ENCODE measurements around the gene GPR137. TPM values are rescaled to one million over a fixed set of nuclear protein-coding genes. Genes with fewer than 3 reads are reported as not detected.

The GPR137 gene
- total and polyA plus RNA-seq, 9 of the 15 experiments (the other 6 are each of a cell fraction or from before 2014, with no cell fraction given), result 0.32 to 26.7 (median 10.7) TPM

DNA sequence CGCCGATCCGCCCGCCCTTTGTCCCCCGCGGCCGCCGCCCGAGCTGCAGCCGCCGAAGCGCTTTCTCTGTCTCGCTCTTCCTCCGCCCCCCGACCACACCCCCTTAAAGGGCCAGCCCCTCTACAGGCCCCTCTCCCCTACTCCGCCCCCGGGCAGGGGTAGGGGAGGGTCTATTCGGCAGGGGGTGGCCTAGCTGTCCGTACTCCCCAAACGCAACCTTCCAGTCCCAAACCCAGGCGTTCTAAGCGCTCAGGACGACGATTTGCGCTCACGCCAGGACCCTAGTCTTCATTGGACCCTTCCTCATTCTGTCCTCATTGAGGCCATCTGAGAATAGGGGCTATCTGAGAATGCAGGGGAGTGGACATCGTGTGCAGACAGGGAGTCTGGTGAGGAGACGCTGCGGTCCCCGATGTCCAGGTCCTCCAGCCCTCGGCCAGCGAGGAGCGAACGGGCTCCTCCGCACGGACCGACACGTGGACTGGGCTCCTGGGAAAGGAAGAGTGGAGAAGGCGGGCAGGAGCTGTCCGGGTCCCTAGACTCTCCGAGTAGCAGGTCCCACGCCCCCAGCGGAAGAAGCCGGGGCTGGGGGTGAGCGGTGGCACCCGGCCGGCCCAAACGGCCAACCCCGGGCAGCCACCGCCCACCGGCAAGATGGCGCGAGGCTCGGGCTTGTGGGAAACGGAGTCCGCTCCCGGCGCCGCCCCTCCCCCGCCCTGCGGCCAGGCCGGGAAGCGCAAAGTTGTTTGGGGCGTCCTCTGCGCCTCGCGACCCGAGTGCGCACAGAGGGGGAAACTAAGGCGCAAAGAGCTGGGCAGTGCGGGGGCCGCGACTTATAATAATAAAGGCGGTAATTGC lies 38.5 kb upstream of the GPR137 start, which contains the start of gene PPP1R14B (continued):
- TF ChIP-seq, protein P1, sequence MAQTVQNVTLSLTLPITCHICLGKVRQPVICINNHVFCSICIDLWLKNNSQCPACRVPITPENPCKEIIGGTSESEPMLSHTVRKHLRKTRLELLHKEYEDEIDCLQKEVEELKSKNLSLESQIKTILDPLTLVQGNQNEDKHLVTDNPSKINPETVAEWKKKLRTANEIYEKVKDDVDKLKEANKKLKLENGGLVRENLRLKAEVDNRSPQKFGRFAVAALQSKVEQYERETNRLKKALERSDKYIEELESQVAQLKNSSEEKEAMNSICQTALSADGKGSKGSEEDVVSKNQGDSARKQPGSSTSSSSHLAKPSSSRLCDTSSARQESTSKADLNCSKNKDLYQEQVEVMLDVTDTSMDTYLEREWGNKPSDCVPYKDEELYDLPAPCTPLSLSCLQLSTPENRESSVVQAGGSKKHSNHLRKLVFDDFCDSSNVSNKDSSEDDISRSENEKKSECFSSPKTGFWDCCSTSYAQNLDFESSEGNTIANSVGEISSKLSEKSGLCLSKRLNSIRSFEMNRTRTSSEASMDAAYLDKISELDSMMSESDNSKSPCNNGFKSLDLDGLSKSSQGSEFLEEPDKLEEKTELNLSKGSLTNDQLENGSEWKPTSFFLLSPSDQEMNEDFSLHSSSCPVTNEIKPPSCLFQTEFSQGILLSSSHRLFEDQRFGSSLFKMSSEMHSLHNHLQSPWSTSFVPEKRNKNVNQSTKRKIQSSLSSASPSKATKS (CRISPR knock-in tag; IDR thresholded peaks at IDR 0.05), result no peak

DNA sequence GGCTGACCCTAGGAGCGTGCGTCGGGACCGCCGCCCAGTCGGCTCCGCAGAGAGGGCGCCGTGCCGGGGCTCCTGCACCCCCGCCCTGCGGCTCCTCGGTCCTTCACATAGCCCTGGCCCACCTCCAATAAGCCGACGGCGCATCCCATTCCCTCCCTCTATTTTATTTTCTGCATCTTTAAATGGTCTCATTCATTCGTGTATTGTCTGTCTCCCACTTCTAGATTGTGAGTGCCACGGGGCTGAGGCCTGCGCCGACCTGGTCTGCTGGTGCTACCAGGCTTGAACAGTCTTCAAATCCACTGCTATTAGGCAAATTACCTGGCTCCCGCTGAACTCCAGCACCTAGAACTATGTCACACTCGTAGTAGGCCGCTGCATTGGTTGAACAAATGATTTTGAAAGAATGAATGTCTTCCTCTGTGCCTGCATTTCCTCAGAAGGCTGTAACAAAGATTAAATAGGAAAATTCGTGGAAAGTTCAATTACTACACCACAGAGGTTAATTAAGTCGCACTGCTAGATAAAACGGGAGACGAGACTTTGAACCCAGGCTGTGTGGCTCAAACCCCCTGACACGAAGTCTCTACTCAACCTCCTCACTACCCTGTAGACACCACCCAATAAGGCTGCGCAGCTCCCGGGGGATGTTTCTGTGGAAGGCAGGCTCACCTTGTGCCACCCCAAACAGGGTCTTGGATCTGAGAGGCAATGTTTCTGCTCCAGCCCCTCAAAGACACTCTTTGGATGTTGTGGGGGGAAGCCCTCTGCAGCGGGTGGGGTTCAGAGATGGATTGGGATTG lies 37.7 kb upstream of the GPR137 start:
- Histone ChIP-seq H2AFZ (ENCODE audit: low read depth, low read length) (peak overlapping the region; percentile 71), H3K4me3 (peak overlapping the region; percentile 98), H3K9me1 (ENCODE audit: control insufficient read depth, insufficient read depth, low read length) (no peaks in the 10 kb centered on the region), H3K79me2 (ENCODE audit: control insufficient read depth, insufficient read depth, low read length) (peaks cover 50% of the 10 kb centered on the region), H3K27ac (ENCODE audit: extremely low read depth, low read depth, low read length) (peak overlapping the region; percentile 85), H3K4me2 (ENCODE audit: insufficient read depth, low read length) (peak overlapping the region; percentile 87), H3K27me3 (ENCODE audit: control insufficient read depth in 2 of 2, insufficient read depth in 2 of 2, low read length in 2 of 2) (no peaks in the 10 kb centered on the region), H3K9me3 (replicated peaks; ENCODE audit: control insufficient read depth, insufficient read depth, low read depth, low read length) (no peaks in the 10 kb centered on the region), H3K9ac (ENCODE audit: insufficient read depth in 1 of 2, low read depth in 2 of 2, low read length in 2 of 2) (peak overlapping the region; percentile 80 to 95), H3K36me3 (ENCODE audit: control insufficient read depth, insufficient read depth, low read length) (peaks cover 32% of the 10 kb centered on the region), H3K4me1 (replicated peaks in 1 of 2; ENCODE audit: control insufficient read depth in 2 of 2, insufficient read depth in 2 of 2, low read length in 2 of 2) (peaks cover 42 to 92% of the 10 kb centered on the region in 2 experiments), H4K20me1 (replicated peaks; ENCODE audit: control insufficient read depth, insufficient read depth, low read length) (peaks cover 2% of the 10 kb centered on the region)
- peak; percentile 18 for ATAC-seq
- intact Hi-C loops (cut with micrococcal nuclease), result loop anchor here (2.0 to 10.0 kb wide), 3 partner anchors 21 to 57 kb away; partner anchors contain the start of genes CATSPERZ, ESRRA and FERMT3
- no peak for DNase-seq (ENCODE audit: extremely low read depth in 1 of 4, low spot score in 3 of 4)
- BruUV-seq (replicated peaks), result no TSS peak
- WGBS (ENCODE audit: insufficient coverage, low coverage, missing lambda C conversion rate), result 19% methylated on average over 30 of the region's 31 CpGs
- peak; percentile 37 for FAIRE-seq
- CTCF ChIA-PET (ENCODE audit: low intra/inter-chr PET ratio), result no interaction called here
- POLR2A ChIA-PET, result interaction anchor here (0.6 to 7.8 kb wide), 12 partner anchors 8 to 62 kb away, joined by 3 to 58 read pairs (median 4); partner anchors contain the start of genes FERMT3 and STIP1
- in situ Hi-C loops (cut with MboI), result no loop called here
- TF ChIP-seq ZNF184 (CRISPR knock-in tag; IDR thresholded peaks at IDR 0.05) (no peak), MIER1 (IDR thresholded peaks at IDR 0.05; ENCODE audit: low read depth) (no peak), JUND (IDR thresholded peaks at IDR 0.05; ENCODE audit: borderline replicate concordance, low read depth, low read length) (no peak), JUND (tag; IDR thresholded peaks at IDR 0.05; ENCODE audit: borderline replicate concordance, low read depth, low read length) (no peak), GABPB1 (CRISPR knock-in tag; IDR thresholded peaks at IDR 0.05) (no peak), DMBX1 (CRISPR knock-in tag; IDR thresholded peaks at IDR 0.05; ENCODE audit: borderline replicate concordance) (0 out of 2 replicates have a peak, but pooled peaks have one; percentile 17), TRIM28 (IDR thresholded peaks at IDR 0.05) (no peak), NFRKB (IDR thresholded peaks at IDR 0.05; ENCODE audit: low read depth) (no peak), ERF (CRISPR knock-in tag; IDR thresholded peaks at IDR 0.05) (no peak), ZFX (CRISPR knock-in tag; IDR thresholded peaks at IDR 0.05) (peak; percentile 70), RBM25 (IDR thresholded peaks at IDR 0.05; ENCODE audit: low read depth, low read length, severe bottlenecking) (no peak), KDM1A (IDR thresholded peaks at IDR 0.05) (no peak), TAF15 (IDR thresholded peaks at IDR 0.05; ENCODE audit: low read depth, low read length) (no peak)
- TF ChIP-seq, protein P2, sequence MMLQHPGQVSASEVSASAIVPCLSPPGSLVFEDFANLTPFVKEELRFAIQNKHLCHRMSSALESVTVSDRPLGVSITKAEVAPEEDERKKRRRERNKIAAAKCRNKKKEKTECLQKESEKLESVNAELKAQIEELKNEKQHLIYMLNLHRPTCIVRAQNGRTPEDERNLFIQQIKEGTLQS (IDR thresholded peaks at IDR 0.05), result no peak
- TF ChIP-seq, protein P2 (CRISPR knock-in tag; conservative IDR thresholded peaks at IDR 0.05), result no peak
